ENCODE data around the gene NEDD4L.

The NEDD4L gene

DNA sequence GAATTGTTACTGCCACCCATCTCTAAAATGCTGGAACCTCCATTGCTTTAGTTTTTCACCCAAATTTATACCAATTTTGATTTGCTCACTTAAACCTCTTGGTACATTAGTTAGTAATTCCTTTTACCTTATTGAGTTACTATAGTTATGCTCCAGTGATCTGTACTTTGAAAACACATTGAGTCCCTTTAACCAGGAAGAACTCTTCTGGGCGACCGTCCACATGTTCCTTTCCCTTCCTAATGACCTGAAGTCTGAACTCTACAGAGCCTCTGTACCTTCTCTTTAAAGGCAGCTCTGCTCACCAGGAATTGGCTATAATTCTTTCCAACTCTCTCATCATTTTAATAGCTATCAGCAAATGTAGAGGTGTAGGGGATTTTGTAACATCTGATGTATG lies 290.0 kb downstream of the NEDD4L start:
- DNase-seq, result no peak

DNA sequence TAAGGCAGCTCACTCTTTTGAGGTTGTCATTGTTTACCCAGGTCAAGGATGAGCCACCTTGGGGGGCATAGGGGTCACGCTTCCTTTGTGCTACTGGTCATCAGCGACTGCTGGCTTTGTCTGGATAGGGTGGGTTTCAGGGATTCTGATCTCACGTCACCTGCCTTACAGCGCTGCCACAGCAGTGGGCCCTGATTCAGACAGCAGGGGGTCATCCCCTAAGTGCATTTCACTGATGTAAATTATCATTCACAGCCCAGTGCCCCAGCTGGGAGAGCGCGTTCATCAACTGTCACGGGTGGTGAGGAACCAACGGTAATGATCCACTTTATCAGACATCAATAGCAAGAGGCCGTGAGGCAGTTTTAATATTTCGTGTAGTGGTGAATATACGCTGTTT lies 291.2 kb downstream of the NEDD4L start:
- DNase-seq, result no peak

GRCh38 chr18:58335821-58336220 lies 291.8 kb downstream of the NEDD4L start:
- DNase-seq, result no peak

- no peak for DNase-seq
Measured at GRCh38 chr18:58336605-58337004, 292.6 kb downstream of the NEDD4L start.

DNA sequence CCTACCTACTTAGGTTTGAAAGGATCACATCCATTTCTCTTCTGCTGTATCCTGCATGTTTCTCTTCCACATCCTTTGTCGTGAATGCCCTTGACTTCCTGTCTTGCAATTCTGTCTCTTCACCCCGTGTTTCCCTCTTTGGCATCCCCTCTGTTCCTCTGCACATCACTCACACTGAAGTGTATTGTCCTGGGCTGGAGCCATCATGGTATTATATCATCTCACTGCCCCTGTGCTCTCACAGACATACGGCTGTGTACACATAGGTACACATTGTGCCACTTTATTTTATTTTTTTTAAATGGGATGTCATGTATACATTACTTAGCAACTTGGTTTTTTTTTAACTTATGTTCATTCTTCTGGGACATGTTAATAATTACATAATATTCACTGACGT lies 293.3 kb downstream of the NEDD4L start:
- no peak for DNase-seq

GRCh38 chr18:58337686-58338085 lies 293.7 kb downstream of the NEDD4L start:
- no peak for DNase-seq

GRCh38 chr18:58338141-58338540 lies 294.1 kb downstream of the NEDD4L start:
- no peak for DNase-seq

- no peak for DNase-seq
Measured at GRCh38 chr18:58338961-58339592, 295.1 kb downstream of the NEDD4L start.

DNA sequence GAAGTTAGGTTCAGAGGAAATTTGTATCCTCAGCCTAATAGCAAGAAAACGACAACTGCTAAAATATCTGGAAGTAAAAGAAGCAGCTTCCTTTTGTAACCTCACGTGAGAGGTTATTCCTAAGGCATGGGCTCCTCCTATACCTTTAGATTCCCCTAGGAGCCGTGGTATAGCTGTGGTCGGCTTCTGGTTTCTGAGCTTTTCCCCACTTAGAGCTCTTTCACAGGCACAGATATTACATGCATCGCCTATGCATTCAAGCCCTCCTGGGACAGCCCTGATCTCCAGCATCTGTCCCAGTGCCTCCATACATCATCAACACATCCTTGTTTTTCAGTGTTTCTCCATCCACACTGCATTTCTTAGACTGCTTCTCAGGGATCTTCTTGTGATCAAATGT lies 295.9 kb downstream of the NEDD4L start:
- no peak for DNase-seq

DNA sequence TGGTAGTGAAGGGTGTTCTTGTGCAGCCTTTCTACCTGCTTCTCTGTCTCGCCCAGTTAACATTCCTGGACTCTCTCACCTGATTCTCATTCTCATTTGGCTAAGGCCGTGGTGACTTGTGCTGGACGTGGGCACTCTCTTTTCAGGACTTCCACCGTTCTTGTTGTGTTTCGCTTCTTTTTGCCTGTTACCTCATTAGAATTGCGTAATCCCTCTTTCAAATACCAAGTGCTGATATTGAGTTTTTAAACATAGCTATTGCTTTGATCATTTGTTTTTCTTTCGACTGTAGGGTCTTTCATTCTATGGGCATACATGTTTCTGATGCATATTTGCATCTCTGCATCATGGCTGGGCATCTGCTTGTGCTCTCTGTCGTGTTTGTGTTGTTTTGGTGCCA lies 297.9 kb downstream of the NEDD4L start:
- DNase-seq, result no peak

- no peak for DNase-seq
Measured at GRCh38 chr18:58344080-58344670, 300.1 kb downstream of the NEDD4L start.

DNA sequence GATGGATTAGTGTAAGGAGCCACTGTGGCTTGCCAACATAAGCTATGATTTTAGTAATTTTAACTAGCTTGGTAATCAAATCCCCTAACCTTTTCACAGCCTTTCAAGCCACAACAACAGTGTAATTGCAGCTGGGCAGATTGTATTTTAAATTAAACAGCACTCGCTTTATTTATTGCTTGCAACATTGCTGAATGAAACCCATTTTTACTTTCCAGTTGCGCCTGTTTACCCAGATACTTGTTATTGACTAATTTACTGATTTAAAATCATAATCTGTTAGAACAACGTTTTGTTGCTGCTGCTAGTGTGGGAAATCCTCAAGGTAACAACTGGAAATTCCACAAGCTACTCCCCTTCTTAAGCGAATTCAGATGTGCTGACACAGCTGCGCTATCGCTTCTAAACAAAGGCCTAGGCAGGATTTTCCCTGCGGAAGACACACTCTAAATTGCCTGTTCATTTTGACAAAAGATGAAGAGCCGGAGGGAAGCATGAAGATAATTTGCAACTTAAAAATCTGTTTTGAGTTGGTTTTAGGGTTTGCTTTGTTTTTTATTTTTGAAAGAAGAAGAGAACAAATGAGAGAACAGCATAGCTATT lies 300.9 kb downstream of the NEDD4L start:
- no peak for DNase-seq

DNA sequence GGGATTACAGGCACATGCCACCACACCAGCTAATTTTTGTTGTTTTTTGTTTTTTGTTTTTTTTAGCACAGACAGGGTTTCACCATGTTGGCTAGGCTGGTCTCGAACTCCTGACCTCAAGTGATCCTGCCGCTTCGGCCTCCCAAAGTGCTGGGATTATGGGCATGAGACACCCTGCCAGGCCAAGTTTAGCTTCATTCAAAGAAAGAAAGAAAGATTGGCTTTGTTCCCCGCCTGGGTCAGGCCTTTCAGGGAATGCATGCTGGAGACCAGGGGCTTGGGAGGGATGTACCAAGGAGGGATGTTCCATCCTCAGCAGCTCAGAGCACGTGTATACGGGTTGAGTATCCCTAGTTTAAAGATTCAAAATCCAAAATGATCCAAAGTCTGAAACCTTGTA lies 301.8 kb downstream of the NEDD4L start:
- no peak for DNase-seq

GRCh38 chr18:58347135-58347534 lies 303.1 kb downstream of the NEDD4L start:
- DNase-seq, result no peak

DNA sequence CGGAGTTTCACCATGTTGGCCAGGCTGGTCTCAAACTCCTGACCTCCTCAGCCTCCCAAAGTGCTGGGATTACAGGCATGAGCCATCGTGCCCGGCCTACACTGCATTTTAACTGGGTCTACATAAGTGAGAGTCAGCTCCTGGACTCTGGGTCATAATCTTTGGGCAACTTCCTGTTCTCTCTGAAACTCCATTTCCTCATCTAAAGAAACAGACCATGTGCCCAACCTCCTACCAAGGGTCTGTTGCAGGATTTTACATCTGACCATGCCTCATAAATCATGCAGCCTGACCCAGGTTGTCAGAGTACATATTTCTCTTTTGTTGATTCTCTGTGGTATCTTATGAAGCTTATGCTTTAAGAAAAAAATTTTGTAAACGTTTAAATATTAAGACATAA lies 304.5 kb downstream of the NEDD4L start:
- no peak for DNase-seq

DNA sequence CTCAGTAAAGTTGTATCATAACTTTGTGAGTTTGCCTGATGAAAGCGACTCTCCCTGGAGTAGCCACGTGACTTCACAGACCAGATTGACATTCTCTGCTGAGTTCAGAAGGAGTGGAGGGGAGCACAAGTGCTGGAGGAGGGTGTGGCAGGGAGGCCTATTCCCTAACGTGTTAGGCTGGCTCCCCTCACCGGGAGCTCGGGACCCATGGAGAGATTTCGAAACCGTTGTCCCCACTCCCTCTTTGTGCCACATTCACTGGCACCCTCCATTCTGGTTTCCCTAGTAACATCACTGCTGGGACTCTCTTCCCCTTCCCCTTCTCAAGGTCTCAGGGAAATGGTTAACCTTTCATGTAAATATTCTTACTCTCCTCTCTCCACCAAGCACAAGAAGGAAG lies 304.9 kb downstream of the NEDD4L start:
- no peak for DNase-seq

DNA sequence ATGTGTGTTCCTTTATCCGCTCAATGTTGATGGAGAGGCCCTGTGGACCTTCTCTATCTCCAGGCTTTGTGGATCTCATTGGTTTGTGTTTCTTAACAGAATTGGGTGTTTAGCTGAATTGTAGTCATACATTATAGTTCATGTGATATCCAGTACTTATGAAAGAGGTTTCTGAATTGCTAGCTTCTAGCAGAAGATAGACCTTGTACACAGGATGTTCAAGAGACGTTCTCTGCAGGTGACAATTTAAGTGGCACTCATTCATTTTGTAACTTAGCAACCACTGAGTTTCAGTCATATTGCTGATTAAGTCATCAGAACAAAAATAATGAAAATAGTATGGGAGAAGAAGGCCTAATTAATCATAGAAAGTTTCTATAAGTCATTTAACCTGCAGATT lies 305.6 kb downstream of the NEDD4L start:
- no peak for DNase-seq

- DNase-seq, result no peak
Measured at GRCh38 chr18:58350526-58350925, 306.5 kb downstream of the NEDD4L start.

DNA sequence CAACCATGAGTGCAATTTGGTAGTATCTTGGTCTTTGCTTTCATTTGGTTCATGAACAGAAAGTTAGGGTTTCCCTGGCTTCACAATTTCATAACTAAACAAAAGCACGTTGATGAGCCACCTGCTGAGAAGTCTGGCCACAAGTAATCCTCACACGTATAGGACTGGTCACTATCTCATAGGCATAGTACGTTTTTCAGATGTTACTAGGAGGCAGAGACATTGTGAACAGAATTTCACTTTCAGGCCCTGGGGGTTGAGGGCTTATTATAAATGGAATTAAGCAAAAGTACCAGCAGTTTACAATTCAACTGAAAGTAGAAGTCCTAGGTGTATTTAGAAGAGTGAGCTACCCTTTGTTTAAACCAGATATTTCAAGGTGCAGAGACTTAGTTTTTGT lies 307.8 kb downstream of the NEDD4L start:
- no peak for DNase-seq

- no peak for DNase-seq
Measured at GRCh38 chr18:58353581-58353980, 309.6 kb downstream of the NEDD4L start.

DNA sequence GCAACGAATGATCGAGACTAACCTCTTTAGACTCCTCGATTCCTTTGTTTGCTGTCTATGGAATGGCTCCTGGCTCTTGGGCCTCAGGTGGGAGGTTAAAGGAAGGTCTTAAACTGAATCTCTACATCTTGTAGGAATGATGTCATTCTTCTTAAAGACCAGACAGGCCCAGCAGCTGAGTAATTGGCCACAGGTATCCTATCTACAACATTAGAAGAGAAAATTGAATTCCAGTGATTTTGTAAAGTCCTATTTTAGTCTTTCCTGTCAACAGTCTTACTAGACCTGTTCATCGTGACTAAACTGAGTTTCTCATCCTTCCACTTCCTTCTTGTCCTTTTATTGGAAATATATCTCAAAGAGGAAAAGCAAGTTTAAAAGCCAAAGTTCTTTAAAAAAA lies 310.0 kb downstream of the NEDD4L start:
- no peak for DNase-seq

DNA sequence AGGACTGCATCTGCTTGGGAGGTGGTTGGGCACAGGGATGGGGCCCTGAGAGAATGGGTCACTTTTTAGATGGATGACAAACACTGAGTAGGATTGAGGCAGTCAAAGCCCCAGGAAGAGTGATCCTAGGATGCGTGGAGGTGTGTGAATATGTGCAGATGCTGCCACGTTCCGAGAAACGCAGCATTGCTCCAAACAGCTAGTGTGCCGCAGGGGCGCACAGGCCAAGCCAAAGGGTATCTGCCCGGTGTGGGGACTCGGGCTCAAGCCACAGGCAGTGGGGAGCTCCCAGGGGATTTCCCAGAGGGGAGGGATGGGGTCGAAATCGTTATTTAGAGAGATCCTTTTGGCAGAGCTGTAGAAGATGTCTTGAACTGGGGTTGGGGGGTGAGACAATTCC lies 310.8 kb downstream of the NEDD4L start:
- no peak for DNase-seq

GRCh38 chr18:58355243-58355642 lies 311.2 kb downstream of the NEDD4L start:
- no peak for DNase-seq

DNA sequence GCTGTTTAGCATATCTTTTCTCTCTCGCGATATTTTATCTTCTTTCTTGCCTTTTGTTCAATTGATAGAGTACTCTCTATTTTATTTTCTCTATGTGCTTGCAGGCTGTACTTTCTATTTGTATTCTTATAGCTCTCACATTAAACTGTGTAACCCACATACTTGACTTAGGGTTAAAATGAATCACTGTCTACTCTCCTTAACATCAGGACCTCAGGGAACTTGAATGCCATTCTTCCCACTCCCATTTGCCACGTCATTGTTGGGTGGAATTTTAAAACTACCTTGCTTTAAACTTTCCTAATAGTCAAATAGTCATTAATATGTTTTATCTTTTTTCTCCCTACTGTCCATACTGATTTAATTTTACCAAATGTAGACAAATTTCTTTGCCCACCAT lies 315.2 kb downstream of the NEDD4L start:
- no peak for DNase-seq

- no peak for DNase-seq
Measured at GRCh38 chr18:58359620-58360019, 315.6 kb downstream of the NEDD4L start.
